ENCODE data around the gene COG5.

COG5 gene

GRCh38 chr7:107505362-107505761, 58.4 kb downstream of the COG5 start:
- Mint-ChIP-seq H3K27ac (no peak overlapping the region), H3K36me3 (ENCODE audit: low read depth) (peaks cover 11% of the 10 kb centered on the region), H3K4me1 (peaks cover 12% of the 10 kb centered on the region), H3K4me3 (no peak overlapping the region), H3K9me3 (peaks cover under 1% of the 10 kb centered on the region), H3K27me3 (no peaks in the 10 kb centered on the region)
- DNase-seq (no peak), ATAC-seq (no peak)

DNA sequence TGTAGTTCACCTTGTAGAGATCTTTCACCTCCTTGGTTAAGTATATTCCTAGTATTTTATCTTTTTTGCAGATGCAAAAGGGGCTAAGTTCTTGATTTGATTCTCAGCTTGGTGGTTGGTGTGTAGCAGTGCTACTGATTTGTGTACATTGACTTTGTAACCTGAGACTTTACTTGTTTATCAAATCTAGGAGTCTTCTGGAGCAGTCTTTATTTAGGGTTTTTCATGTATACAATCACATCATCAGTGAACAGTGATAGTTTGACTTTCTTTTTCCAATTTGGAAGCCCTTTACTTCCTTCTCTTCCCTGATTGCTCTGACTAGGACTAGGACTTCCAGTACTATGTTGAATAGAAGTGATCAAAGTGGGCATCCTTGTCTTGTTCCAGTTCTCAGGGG, 60.0 kb downstream of the COG5 start:
- Mint-ChIP-seq H3K36me3 (ENCODE audit: low read depth) (peaks cover 8% of the 10 kb centered on the region), H3K4me3 (no peak overlapping the region)

DNA sequence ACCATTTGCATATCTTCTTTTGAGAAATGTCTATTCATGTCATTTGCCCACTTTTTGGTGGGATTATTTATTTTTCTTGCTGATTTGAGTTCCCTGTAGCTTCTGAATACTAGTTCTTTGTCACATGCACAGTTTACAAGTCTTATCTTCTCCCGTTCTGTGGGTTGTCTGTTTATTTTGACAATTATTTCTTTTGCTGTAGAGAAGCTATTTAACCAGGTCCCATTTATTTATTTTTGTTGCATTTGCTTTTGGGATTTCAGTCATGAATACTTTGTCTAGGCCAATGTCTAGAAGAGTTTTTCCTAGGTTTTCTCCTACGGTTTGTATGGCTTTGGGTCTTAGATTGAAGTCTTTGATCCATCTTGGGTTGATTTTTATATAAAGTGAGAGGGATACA, 60.9 kb downstream of the COG5 start:
- no peak for ATAC-seq
- DNase-seq = no peak
- Mint-ChIP-seq H3K27ac (no peak overlapping the region), H3K36me3 (ENCODE audit: low read depth) (peaks cover 6% of the 10 kb centered on the region), H3K27me3 (no peaks in the 10 kb centered on the region), H3K9me3 (no peaks in the 10 kb centered on the region), H3K4me3 (no peak overlapping the region), H3K4me1 (peaks cover 11% of the 10 kb centered on the region)

More for the DNA sequence above, 60.0 kb downstream of the COG5 start:
- Mint-ChIP-seq H3K27me3 (no peaks in the 10 kb centered on the region), H3K9me3 (no peaks in the 10 kb centered on the region), H3K4me1 (peaks cover 12% of the 10 kb centered on the region), H3K27ac (no peak overlapping the region)
- ATAC-seq (no peak), DNase-seq (no peak)

GRCh38 chr7:107502154-107502553, 61.6 kb downstream of the COG5 start:
- H3K36me3 Mint-ChIP-seq (ENCODE audit: low read depth) = peaks cover 8% of the 10 kb centered on the region
- no peaks in the 10 kb centered on the region for H3K9me3 Mint-ChIP-seq
- no peaks in the 10 kb centered on the region for H3K27me3 Mint-ChIP-seq
- no peak for DNase-seq
- H3K4me1 Mint-ChIP-seq = peaks cover 10% of the 10 kb centered on the region
- no peak overlapping the region for H3K27ac Mint-ChIP-seq
- ATAC-seq = no peak
- H3K4me3 Mint-ChIP-seq = no peak overlapping the region

DNA sequence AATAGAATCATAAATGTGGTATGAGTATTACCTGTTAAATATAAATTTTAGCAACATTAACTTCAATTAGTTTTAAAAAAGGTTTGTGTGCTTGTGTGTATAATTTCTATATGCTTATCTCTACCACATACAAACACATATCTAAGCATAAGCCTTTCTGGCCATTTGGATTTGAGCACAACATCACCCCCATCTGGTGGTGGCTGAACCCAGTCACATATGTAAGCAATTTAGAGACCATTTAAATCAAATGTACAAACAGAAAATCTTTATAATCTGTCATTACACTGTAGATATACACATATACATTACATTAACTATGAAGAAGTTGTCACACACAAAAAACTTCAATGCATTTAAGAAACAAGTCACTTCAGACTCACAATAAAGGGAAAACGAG, 62.1 kb downstream of the COG5 start:
- no peaks in the 10 kb centered on the region for H3K9me3 Mint-ChIP-seq
- H3K27me3 Mint-ChIP-seq = no peaks in the 10 kb centered on the region
- DNase-seq (peak; percentile 6), ATAC-seq (no peak)
- peaks cover 7% of the 10 kb centered on the region for H3K4me1 Mint-ChIP-seq
- H3K27ac Mint-ChIP-seq = no peak overlapping the region
- peaks cover 10% of the 10 kb centered on the region for H3K36me3 Mint-ChIP-seq (ENCODE audit: low read depth)
- no peak overlapping the region for H3K4me3 Mint-ChIP-seq

GRCh38 chr7:107499731-107500130, 64.0 kb downstream of the COG5 start:
- Mint-ChIP-seq H3K27me3 (no peaks in the 10 kb centered on the region), H3K4me1 (no peaks in the 10 kb centered on the region)

GRCh38 chr7:107495516-107495915, 68.2 kb downstream of the COG5 start:
- DNase-seq (no peak), ATAC-seq (no peak)
- Mint-ChIP-seq H3K4me1 (no peaks in the 10 kb centered on the region), H3K36me3 (ENCODE audit: low read depth) (peaks cover 18% of the 10 kb centered on the region), H3K27me3 (no peaks in the 10 kb centered on the region), H3K4me3 (no peak overlapping the region), H3K27ac (no peak overlapping the region), H3K9me3 (no peaks in the 10 kb centered on the region)

More at GRCh38 chr7:107499731-107500130, 64.0 kb downstream of the COG5 start:
- no peak for ATAC-seq
- no peak for DNase-seq
- Mint-ChIP-seq H3K9me3 (no peaks in the 10 kb centered on the region), H3K36me3 (ENCODE audit: low read depth) (peaks cover 14% of the 10 kb centered on the region), H3K4me3 (no peak overlapping the region), H3K27ac (no peak overlapping the region)

DNA sequence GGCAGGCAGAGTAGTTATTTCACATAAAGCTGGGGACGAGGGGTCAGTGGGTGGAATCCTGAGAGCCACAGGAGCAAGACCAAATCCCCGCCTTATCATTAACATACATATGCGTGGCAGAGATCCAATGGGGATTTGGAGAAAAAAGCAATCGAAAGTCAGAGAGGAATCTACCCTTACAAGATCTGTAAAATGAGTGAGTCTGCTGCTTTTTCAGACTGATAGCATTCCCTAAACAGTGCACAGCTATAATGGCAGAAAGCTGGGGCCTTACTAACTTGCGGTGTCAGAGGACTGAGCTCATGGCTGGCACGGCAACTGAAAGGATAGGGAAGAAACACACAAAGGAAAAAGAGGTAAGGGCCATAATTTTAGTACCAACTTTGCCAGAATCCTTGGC, 68.8 kb downstream of the COG5 start:
- Mint-ChIP-seq H3K9me3 (no peaks in the 10 kb centered on the region), H3K36me3 (ENCODE audit: low read depth) (peaks cover 18% of the 10 kb centered on the region), H3K4me3 (no peak overlapping the region), H3K27me3 (no peaks in the 10 kb centered on the region), H3K27ac (no peak overlapping the region), H3K4me1 (no peaks in the 10 kb centered on the region)
- DNase-seq = no peak
- no peak for ATAC-seq

DNA sequence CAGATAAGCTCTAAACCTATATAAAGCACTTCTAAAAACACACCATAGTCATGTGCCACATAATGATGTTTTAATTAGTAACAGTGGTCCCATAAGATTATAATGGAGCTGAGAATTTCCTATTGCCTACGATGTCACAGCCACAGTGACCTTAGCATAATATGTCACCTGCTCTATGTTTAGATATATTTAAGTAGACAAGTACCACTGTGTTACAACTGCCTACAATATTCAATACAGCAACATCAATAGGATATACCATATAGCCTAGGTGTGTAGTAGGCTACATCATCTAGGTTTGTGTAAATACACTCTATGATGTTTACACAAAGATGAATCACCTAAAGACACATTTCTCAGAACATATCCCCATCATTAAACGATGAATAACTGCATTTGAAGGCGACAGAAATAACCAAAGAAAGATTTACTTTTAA, 69.4 kb downstream of the COG5 start:
- no peak overlapping the region for H3K4me3 Mint-ChIP-seq
- H3K27me3 Mint-ChIP-seq = no peaks in the 10 kb centered on the region
- peaks cover 18% of the 10 kb centered on the region for H3K36me3 Mint-ChIP-seq (ENCODE audit: low read depth)
- no peaks in the 10 kb centered on the region for H3K4me1 Mint-ChIP-seq
- no peaks in the 10 kb centered on the region for H3K9me3 Mint-ChIP-seq
- DNase-seq = no peak
- ATAC-seq = no peak
- H3K27ac Mint-ChIP-seq = no peak overlapping the region

GRCh38 chr7:107492875-107493274, 70.8 kb downstream of the COG5 start:
- no peaks in the 10 kb centered on the region for H3K4me1 Mint-ChIP-seq
- H3K4me3 Mint-ChIP-seq = no peak overlapping the region
- ATAC-seq = no peak
- no peaks in the 10 kb centered on the region for H3K9me3 Mint-ChIP-seq
- H3K36me3 Mint-ChIP-seq (ENCODE audit: low read depth) = peaks cover 16% of the 10 kb centered on the region
- no peak overlapping the region for H3K27ac Mint-ChIP-seq
- no peaks in the 10 kb centered on the region for H3K27me3 Mint-ChIP-seq
- DNase-seq = no peak

- Mint-ChIP-seq H3K4me1 (peaks cover 11% of the 10 kb centered on the region), H3K27me3 (no peaks in the 10 kb centered on the region), H3K36me3 (ENCODE audit: low read depth) (peaks cover 8% of the 10 kb centered on the region), H3K9me3 (no peaks in the 10 kb centered on the region), H3K4me3 (no peak overlapping the region), H3K27ac (peak overlapping the region; percentile 11)
- DNase-seq (no peak), ATAC-seq (peak; percentile 75)
Measured at GRCh38 chr7:107486041-107486440, 77.7 kb downstream of the COG5 start.

GRCh38 chr7:107482571-107482970, 81.1 kb downstream of the COG5 start:
- peaks cover 11% of the 10 kb centered on the region for H3K4me1 Mint-ChIP-seq
- DNase-seq (no peak), ATAC-seq (no peak)
- no peaks in the 10 kb centered on the region for H3K9me3 Mint-ChIP-seq
- H3K36me3 Mint-ChIP-seq (ENCODE audit: low read depth) = peaks cover 8% of the 10 kb centered on the region
- H3K4me3 Mint-ChIP-seq = no peak overlapping the region
- H3K27me3 Mint-ChIP-seq = no peaks in the 10 kb centered on the region
- no peak overlapping the region for H3K27ac Mint-ChIP-seq

DNA sequence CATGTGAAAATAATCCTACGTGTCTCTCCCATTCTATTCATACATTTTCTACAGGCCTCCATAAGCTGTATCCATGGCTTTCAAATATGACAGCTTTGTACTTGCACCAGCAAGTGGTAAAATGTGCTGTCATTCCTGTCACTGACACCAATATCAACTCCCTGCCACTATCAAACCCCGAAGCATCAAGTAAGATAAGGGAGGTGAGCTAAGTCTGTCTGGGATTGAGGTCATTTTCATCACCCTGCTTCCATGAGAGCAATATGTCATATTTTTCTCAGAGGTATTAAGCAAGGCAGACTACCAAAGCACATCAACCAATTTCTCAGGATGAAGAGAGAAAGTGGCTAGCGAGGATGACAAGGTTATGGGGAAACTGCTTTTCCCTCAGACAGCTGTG, 82.8 kb downstream of the COG5 start:
- Mint-ChIP-seq H3K36me3 (ENCODE audit: low read depth) (peaks cover 3% of the 10 kb centered on the region), H3K4me1 (peaks cover 7% of the 10 kb centered on the region), H3K27ac (no peak overlapping the region), H3K4me3 (no peak overlapping the region), H3K27me3 (no peaks in the 10 kb centered on the region), H3K9me3 (no peaks in the 10 kb centered on the region)
- ATAC-seq (no peak), DNase-seq (no peak)

- DNase-seq (no peak), ATAC-seq (no peak)
- Mint-ChIP-seq H3K4me3 (no peak overlapping the region), H3K4me1 (peaks cover 1% of the 10 kb centered on the region), H3K36me3 (ENCODE audit: low read depth) (no peaks in the 10 kb centered on the region), H3K27ac (no peak overlapping the region), H3K9me3 (no peaks in the 10 kb centered on the region), H3K27me3 (no peaks in the 10 kb centered on the region)
Measured at GRCh38 chr7:107479303-107479702, 84.4 kb downstream of the COG5 start.

DNA sequence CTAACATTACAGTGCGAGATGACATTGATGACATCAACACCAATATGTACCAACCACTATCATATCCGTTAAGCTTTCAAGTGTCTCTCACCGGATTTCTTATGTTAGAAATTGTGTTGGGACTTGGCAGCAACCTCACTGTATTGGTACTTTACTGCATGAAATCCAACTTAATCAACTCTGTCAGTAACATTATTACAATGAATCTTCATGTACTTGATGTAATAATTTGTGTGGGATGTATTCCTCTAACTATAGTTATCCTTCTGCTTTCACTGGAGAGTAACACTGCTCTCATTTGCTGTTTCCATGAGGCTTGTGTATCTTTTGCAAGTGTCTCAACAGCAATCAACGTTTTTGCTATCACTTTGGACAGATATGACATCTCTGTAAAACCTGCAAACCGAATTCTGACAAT, 89.6 kb downstream of the COG5 start:
- no peak for ATAC-seq
- H3K27me3 Mint-ChIP-seq = no peaks in the 10 kb centered on the region
- no peak overlapping the region for H3K4me3 Mint-ChIP-seq
- H3K27ac Mint-ChIP-seq = no peak overlapping the region
- no peaks in the 10 kb centered on the region for H3K4me1 Mint-ChIP-seq
- H3K36me3 Mint-ChIP-seq (ENCODE audit: low read depth) = no peaks in the 10 kb centered on the region
- DNase-seq = no peak
- H3K9me3 Mint-ChIP-seq = no peaks in the 10 kb centered on the region

DNA sequence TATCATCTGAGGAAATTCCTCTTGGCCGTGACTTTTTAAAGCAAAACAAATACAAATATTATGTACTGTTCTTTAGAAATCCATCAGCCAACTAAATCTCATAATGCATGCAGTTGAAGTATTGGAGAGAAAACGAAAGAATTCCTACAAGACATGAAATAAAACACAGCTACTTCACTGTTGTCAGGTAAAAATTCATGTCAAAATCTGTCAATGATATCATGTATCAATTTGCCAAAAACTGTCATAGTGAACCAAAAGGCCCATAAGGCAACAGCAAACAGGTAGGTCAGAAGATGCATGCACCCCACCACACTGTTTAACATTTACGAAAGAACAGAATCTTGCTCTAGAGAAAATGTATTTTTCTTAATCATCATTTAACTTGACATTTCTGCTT, 91.6 kb downstream of the COG5 start:
- no peak for DNase-seq
- Mint-ChIP-seq H3K27ac (no peak overlapping the region), H3K4me3 (no peak overlapping the region), H3K36me3 (ENCODE audit: low read depth) (no peaks in the 10 kb centered on the region), H3K4me1 (no peaks in the 10 kb centered on the region), H3K27me3 (no peaks in the 10 kb centered on the region), H3K9me3 (no peaks in the 10 kb centered on the region)
- no peak for ATAC-seq

Data from activated naive CD8-positive, alpha-beta T cell treated with anti-CD3 and anti-CD28 coated beads, Interleukin-2, amount 50 U/mL, for 24 hours (primary cell).